HEK293 (cell line): Measurements from ENCODE around the gene PTH2R.
"Not testable (repeated sequence)": the region's sequence is repeated elsewhere in the genome, so short reads cannot be mapped to it uniquely, and the experiment has no call there.

Experiments
- CTCF ChIA-PET: fragments of 350-600 bp; formaldehyde crosslinking; extraction: SDS; loops from one replicate; lab custom pipeline; 2021; ENCODE audit warnings: antibody characterized with exemption; lab: Yijun Ruan, JAX
- POLR2A ChIA-PET: fragments of 300-600 bp; formaldehyde crosslinking; extraction: SDS; loops from one replicate; lab custom pipeline; 2020; ENCODE audit warnings: antibody characterized with exemption, inconsistent platforms; lab: Yijun Ruan, JAX
- H3K27ac ChIP-seq: fragments of 200-500 bp; sonication (Bioruptor generic); 2 replicates; pipeline ENCODE4 v1.5.1; 2014; ENCODE audit warnings: low read depth, low read length, control low read depth, inconsistent platforms; ENCODE audit errors: extremely low read depth
- H3K36me3 ChIP-seq, 2 experiments: fragments of 200-500 bp in 1 of 2; sonication (Bioruptor generic) in 1 of 2; 1 replicate in 1 of 2; 2 replicates in 1 of 2; pipeline ENCODE4 v1.5.1; 2014 to 2017; ENCODE audit warnings: inconsistent platforms in 2 of 2, low read length in 2 of 2; ENCODE audit not compliant: control insufficient read depth in 2 of 2, insufficient read depth in 1 of 2
- H3K4me1 ChIP-seq: fragments of 200-500 bp; sonication (Bioruptor generic); 2 replicates; pipeline ENCODE4 v1.5.1; 2014; ENCODE audit warnings: mild to moderate bottlenecking, low read length, inconsistent platforms; ENCODE audit not compliant: control insufficient read depth, insufficient read depth
- H3K4me3 ChIP-seq: 2 replicates; pipeline ENCODE4 v1.5.1; 2011; ENCODE audit warnings: low read depth, mild to moderate bottlenecking, control low read depth, low read length, moderate library complexity
- H3K9me3 ChIP-seq: fragments of 200-500 bp; sonication (Bioruptor generic); 2 replicates; pipeline ENCODE4 v1.5.1; 2014; ENCODE audit warnings: low read depth, low read length, inconsistent platforms; ENCODE audit not compliant: control insufficient read depth, insufficient read depth
- CTCF ChIP-seq: fragments of 450-650 bp; formaldehyde crosslinking; IDR thresholded peaks from 2 replicates; pipeline ENCODE4 v1.5.1; 2016; ENCODE audit warnings: missing biosample characterization, missing genetic modification characterization
- KLF16 ChIP-seq: fragments of 450-650 bp; formaldehyde crosslinking; IDR thresholded peaks from 2 replicates; pipeline ENCODE4 v1.5.1; 2017; ENCODE audit warnings: missing biosample characterization, missing genetic modification characterization
- TRIM28 ChIP-seq: IDR thresholded peaks from 2 replicates; pipeline ENCODE4 v1.6.1; 2011; ENCODE audit warnings: low read length, control low read depth, borderline replicate concordance
- ZBTB10 ChIP-seq: fragments of 450-650 bp; formaldehyde crosslinking; IDR thresholded peaks from 2 replicates; pipeline ENCODE4 v1.5.1; 2016; ENCODE audit warnings: missing biosample characterization, missing genetic modification characterization
- ZNF280D ChIP-seq: fragments of 450-650 bp; formaldehyde crosslinking; IDR thresholded peaks from 2 replicates; pipeline ENCODE4 v1.5.1; 2016; ENCODE audit warnings: missing biosample characterization, missing genetic modification characterization
- ZNF449 ChIP-seq: fragments of 450-650 bp; formaldehyde crosslinking; IDR thresholded peaks from 2 replicates; pipeline ENCODE4 v1.5.1; 2017; ENCODE audit warnings: missing biosample characterization, mild to moderate bottlenecking, missing genetic modification characterization, moderate library complexity
- ZNF558 ChIP-seq: fragments of 450-650 bp; formaldehyde crosslinking; IDR thresholded peaks from 2 replicates; pipeline ENCODE4 v1.5.1; 2016; ENCODE audit warnings: missing biosample characterization, missing genetic modification characterization
- ZNF571 ChIP-seq: fragments of 450-650 bp; formaldehyde crosslinking; IDR thresholded peaks from 2 replicates; pipeline ENCODE4 v1.5.0; 2017; ENCODE audit warnings: missing biosample characterization, missing genetic modification characterization
- ZNF626 ChIP-seq: fragments of 450-650 bp; sonication (Bioruptor Pico); formaldehyde crosslinking; IDR thresholded peaks from 2 replicates; pipeline ENCODE4 v1.5.1; 2018; ENCODE audit warnings: missing biosample characterization, missing genetic modification characterization, inconsistent platforms
- ZNF654 ChIP-seq: fragments of 450-650 bp; formaldehyde crosslinking; IDR thresholded peaks from 2 replicates; pipeline ENCODE4 v1.5.1; 2016; ENCODE audit warnings: low read depth, missing biosample characterization, missing genetic modification characterization
- TF ChIP-seq, protein P1 (sequence below): fragments of 450-650 bp; formaldehyde crosslinking; IDR thresholded peaks from 2 replicates; pipeline ENCODE4 v1.5.1; 2017; ENCODE audit warnings: missing biosample characterization, missing genetic modification characterization
- TF ChIP-seq, protein P2 (sequence below): fragments of 450-650 bp; IDR thresholded peaks from 2 replicates; pipeline ENCODE4 v1.5.1; 2018; ENCODE audit warnings: missing biosample characterization, missing genetic modification characterization

PTH2R gene

DNA sequence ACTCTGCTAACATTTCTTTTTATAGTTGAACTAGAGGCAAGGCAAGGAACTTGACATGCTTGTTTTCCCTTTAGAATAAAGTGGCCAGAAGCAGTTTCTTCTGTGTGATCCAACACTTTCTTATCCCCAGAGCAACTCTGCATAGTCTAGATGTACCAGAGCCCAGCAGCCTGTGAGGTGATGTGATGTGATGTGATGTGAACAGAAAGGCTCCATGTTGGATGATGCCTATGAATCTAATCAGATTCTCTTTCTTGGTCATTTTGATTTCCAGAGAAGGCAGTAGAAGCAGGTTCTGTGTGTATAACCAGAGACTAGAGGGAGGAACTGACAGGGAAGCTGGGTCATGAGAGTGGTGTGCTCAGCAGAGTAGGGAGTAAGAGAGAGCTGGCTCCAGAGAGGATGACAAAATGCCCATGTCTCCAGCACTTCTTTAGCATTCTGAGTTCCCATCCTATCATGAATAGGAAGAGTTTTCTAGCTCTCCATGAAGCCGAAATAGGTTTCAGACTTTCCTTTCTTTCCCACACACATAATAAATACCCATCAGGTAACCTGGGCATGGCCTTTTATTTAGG, 31.0 kb upstream of the PTH2R start:
- Histone ChIP-seq H3K36me3 (no peaks in the 10 kb centered on the region), H3K4me3 (no peak overlapping the region), H3K4me1 (no peaks in the 10 kb centered on the region), H3K27ac (no peak overlapping the region), H3K9me3 (no peaks in the 10 kb centered on the region)
- no peak for TF ChIP-seq TRIM28
- no peak for TF ChIP-seq ZNF654 (tag by site-specific recombination)
- TF ChIP-seq ZNF558: no peak
- TF ChIP-seq, protein P1, sequence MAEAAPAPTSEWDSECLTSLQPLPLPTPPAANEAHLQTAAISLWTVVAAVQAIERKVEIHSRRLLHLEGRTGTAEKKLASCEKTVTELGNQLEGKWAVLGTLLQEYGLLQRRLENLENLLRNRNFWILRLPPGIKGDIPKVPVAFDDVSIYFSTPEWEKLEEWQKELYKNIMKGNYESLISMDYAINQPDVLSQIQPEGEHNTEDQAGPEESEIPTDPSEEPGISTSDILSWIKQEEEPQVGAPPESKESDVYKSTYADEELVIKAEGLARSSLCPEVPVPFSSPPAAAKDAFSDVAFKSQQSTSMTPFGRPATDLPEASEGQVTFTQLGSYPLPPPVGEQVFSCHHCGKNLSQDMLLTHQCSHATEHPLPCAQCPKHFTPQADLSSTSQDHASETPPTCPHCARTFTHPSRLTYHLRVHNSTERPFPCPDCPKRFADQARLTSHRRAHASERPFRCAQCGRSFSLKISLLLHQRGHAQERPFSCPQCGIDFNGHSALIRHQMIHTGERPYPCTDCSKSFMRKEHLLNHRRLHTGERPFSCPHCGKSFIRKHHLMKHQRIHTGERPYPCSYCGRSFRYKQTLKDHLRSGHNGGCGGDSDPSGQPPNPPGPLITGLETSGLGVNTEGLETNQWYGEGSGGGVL (tag by site-specific recombination): no peak
- TF ChIP-seq ZNF280D: no peak
- TF ChIP-seq, protein P2, sequence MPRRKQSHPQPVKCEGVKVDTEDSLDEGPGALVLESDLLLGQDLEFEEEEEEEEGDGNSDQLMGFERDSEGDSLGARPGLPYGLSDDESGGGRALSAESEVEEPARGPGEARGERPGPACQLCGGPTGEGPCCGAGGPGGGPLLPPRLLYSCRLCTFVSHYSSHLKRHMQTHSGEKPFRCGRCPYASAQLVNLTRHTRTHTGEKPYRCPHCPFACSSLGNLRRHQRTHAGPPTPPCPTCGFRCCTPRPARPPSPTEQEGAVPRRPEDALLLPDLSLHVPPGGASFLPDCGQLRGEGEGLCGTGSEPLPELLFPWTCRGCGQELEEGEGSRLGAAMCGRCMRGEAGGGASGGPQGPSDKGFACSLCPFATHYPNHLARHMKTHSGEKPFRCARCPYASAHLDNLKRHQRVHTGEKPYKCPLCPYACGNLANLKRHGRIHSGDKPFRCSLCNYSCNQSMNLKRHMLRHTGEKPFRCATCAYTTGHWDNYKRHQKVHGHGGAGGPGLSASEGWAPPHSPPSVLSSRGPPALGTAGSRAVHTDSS (tag by site-specific recombination): no peak
- TF ChIP-seq ZBTB10 (tag by site-specific recombination): no peak
- TF ChIP-seq CTCF (tag by site-specific recombination): no peak
- no peak for TF ChIP-seq KLF16 (tag by site-specific recombination)
- TF ChIP-seq ZNF571 (tag by site-specific recombination): no peak
- no peak for TF ChIP-seq ZNF626 (tag by site-specific recombination)
- TF ChIP-seq ZNF449 (tag by site-specific recombination): no peak
- CTCF ChIA-PET: interaction anchor here (0.8 kb wide), 1 partner anchor 15 kb away, joined by 3 read pairs; no protein-coding TSS in a partner anchor
- POLR2A ChIA-PET: no interaction called here

GRCh38 chr2:208377344-208377860, 29.2 kb upstream of the PTH2R start:
- H3K27ac ChIP-seq, H3K4me3 ChIP-seq, H3K4me1 ChIP-seq, CTCF ChIA-PET, H3K36me3 ChIP-seq, POLR2A ChIA-PET, H3K9me3 ChIP-seq: not testable (repeated sequence)
